Calu3 (cell line): Measurements from ENCODE around the gene TTC8. TPM values are rescaled to one million over a fixed set of nuclear protein-coding genes. Genes with fewer than 3 reads are reported as not detected.
"Not testable (repeated sequence)": the region's sequence is repeated elsewhere in the genome, so short reads cannot be mapped to it uniquely, and the experiment has no call there.

Experiments
- BruUV-seq: library from RNA; stranded (reverse); fragments of 400-500 nt; replicated peaks from 2 replicates; lab custom pipeline; 2021; lab: Mats Ljungman, UMichigan
- CTCF ChIA-PET: fragments of 300-600 bp; sonication (Branson Sonifier 250); formaldehyde crosslinking; loops from one replicate; lab custom pipeline; 2022; ENCODE audit warnings: antibody characterized with exemption; lab: Charles Lee
- DNase-seq: peaks from one replicate; pipeline ENCODE4 v3.0.0; 2022
- H3K27ac Mint-ChIP-seq: one replicate; pipeline ENCODE4 v1.8.0; 2022; ENCODE audit warnings: mixed read lengths; ENCODE audit not compliant: unreplicated experiment
- H3K27me3 Mint-ChIP-seq: one replicate; pipeline ENCODE4 v1.8.0; 2022; ENCODE audit warnings: mixed read lengths; ENCODE audit not compliant: unreplicated experiment
- H3K36me3 Mint-ChIP-seq: one replicate; pipeline ENCODE4 v1.8.0; 2022; ENCODE audit warnings: mild to moderate bottlenecking, moderate library complexity, mixed read lengths; ENCODE audit not compliant: insufficient read depth, unreplicated experiment
- H3K4me1 Mint-ChIP-seq: one replicate; pipeline ENCODE4 v1.8.0; 2022; ENCODE audit warnings: mild to moderate bottlenecking, low read depth, mixed read lengths; ENCODE audit not compliant: unreplicated experiment
- H3K4me3 Mint-ChIP-seq: one replicate; pipeline ENCODE4 v1.8.0; 2022; ENCODE audit warnings: mild to moderate bottlenecking, low read depth, moderate library complexity, mixed read lengths; ENCODE audit not compliant: unreplicated experiment
- H3K9me3 Mint-ChIP-seq: one replicate; pipeline ENCODE4 v1.8.0; 2022; ENCODE audit warnings: low read depth, mixed read lengths; ENCODE audit not compliant: unreplicated experiment
- intact Hi-C: fragments of 100-400 bp; cut with micrococcal nuclease; formaldehyde crosslinking; loops from one replicate; pipeline ENCODE4 v1.10.0; 2022; ENCODE audit not compliant: unreplicated experiment
- total RNA-seq: library from RNA; stranded (reverse); gene quantifications from 2 replicates; pipeline ENCODE4 v1.2.3, GENCODE V29; 2022
- TF ChIP-seq, protein P1 (sequence below): fragments of 200-600 bp; IDR thresholded peaks from one replicate; pipeline ENCODE4 v1.8.0; 2022; ENCODE audit warnings: antibody characterized with exemption; ENCODE audit not compliant: unreplicated experiment

The TTC8 gene
- total RNA-seq, 1 experiment from 2014 or later = 17.0 TPM

DNA sequence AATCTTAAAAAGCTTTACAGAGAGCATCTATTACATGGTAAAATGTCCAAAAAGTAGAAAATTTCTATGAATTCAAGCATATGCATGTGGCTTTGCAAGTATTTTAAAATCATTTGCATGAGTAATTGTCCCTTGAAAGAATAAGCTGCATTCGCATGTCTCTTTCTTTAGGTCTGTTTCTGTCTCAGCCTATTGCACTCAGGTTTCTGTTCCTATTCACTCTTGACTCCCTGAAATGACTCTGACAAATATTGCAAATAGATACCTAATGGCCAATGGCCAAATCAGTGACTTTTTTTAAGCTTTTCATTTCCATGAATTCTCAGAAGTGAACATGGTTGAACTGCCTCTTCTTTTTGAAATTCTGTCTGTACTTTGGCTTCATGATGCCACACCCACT lies 6.4 kb upstream of the TTC8 start:
- Mint-ChIP-seq H3K36me3 (no peaks in the 10 kb centered on the region), H3K27ac (no peak overlapping the region), H3K4me1 (no peaks in the 10 kb centered on the region), H3K4me3 (no peak overlapping the region), H3K9me3 (no peaks in the 10 kb centered on the region), H3K27me3 (peaks cover 32% of the 10 kb centered on the region)
- no TSS peak for BruUV-seq
- CTCF ChIA-PET = no interaction called here
- intact Hi-C loops = no loop called here
- TF ChIP-seq, protein P1, sequence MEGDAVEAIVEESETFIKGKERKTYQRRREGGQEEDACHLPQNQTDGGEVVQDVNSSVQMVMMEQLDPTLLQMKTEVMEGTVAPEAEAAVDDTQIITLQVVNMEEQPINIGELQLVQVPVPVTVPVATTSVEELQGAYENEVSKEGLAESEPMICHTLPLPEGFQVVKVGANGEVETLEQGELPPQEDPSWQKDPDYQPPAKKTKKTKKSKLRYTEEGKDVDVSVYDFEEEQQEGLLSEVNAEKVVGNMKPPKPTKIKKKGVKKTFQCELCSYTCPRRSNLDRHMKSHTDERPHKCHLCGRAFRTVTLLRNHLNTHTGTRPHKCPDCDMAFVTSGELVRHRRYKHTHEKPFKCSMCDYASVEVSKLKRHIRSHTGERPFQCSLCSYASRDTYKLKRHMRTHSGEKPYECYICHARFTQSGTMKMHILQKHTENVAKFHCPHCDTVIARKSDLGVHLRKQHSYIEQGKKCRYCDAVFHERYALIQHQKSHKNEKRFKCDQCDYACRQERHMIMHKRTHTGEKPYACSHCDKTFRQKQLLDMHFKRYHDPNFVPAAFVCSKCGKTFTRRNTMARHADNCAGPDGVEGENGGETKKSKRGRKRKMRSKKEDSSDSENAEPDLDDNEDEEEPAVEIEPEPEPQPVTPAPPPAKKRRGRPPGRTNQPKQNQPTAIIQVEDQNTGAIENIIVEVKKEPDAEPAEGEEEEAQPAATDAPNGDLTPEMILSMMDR = no peak
- no peak for DNase-seq

DNA sequence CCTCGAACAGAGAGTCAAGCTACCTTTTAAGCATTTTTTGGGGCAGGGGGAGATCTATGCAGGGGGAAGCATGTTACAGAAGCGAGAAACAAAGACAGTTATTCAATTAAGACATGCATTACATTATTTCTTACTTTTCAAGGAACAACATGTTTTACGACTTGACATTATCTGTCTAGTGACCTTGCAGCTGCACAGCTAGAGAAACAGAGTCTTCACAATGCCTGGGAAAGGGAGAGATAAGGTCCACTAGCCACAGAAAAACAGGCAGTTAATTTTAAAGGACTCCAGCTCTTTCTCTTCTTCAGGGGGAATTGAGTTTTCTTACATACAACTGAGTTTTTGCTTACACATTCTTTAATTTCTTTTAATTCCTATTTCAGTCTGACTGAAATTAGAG lies 4.8 kb upstream of the TTC8 start:
- BruUV-seq, H3K4me1 Mint-ChIP-seq, H3K27ac Mint-ChIP-seq, H3K36me3 Mint-ChIP-seq, DNase-seq, H3K9me3 Mint-ChIP-seq, CTCF ChIA-PET, H3K4me3 Mint-ChIP-seq, intact Hi-C loops: not testable (repeated sequence)
- H3K27me3 Mint-ChIP-seq = peaks cover 29% of the 10 kb centered on the region

DNA sequence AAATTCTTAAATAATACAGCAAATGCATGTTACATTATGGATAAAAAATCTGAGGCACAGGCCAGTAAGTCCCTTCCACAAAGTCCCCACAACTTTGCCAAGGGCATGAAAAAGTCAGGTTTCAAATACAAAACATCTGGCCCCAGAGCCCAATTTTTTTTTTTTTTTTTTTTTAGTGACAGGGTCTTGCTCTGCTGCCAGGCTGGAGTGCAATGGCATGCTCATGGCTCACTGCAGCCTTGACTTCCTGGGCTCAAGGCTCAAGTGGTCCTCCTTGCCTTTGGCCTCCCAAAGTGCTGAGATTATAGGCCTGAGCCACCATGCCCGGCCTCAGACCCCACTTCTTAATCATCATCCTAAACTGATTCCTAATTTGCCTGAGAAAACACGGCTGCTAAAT lies 3.1 kb upstream of the TTC8 start:
- intact Hi-C loops = no loop called here
- DNase-seq = no peak
- no peaks in the 10 kb centered on the region for H3K9me3 Mint-ChIP-seq
- peaks cover 29% of the 10 kb centered on the region for H3K27me3 Mint-ChIP-seq
- no TSS peak for BruUV-seq
- TF ChIP-seq, protein P1 = no peak
- H3K36me3 Mint-ChIP-seq = peaks cover 16% of the 10 kb centered on the region
- no peak overlapping the region for H3K4me3 Mint-ChIP-seq
- CTCF ChIA-PET = no interaction called here
- H3K4me1 Mint-ChIP-seq = peaks cover 9% of the 10 kb centered on the region
- no peak overlapping the region for H3K27ac Mint-ChIP-seq

DNA sequence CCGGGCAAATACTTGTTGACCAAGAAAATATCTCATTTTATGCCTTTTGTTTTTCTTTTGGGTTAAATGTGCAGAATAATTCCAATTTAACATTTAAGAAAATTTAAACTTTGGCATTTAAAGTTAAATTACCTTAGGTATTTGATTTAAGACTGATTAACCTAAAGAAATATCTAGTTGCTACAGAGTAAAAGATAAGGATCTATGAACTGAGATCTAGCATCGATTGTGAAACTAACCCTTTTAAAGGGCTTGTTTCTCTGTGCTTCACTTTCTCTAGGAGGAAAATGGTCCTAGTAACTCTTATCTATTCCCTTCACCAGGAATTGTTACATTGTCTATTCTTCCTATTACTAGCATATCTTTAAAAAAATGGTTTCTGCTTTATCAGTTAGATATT lies 2.6 kb upstream of the TTC8 start:
- peaks cover 29% of the 10 kb centered on the region for H3K27me3 Mint-ChIP-seq
- H3K4me1 Mint-ChIP-seq = peaks cover 9% of the 10 kb centered on the region
- TF ChIP-seq, protein P1 = no peak
- peaks cover 16% of the 10 kb centered on the region for H3K36me3 Mint-ChIP-seq
- no peak overlapping the region for H3K27ac Mint-ChIP-seq
- BruUV-seq = no TSS peak
- no peaks in the 10 kb centered on the region for H3K9me3 Mint-ChIP-seq
- no peak for DNase-seq
- CTCF ChIA-PET = no interaction called here
- no peak overlapping the region for H3K4me3 Mint-ChIP-seq
- intact Hi-C loops = no loop called here

DNA sequence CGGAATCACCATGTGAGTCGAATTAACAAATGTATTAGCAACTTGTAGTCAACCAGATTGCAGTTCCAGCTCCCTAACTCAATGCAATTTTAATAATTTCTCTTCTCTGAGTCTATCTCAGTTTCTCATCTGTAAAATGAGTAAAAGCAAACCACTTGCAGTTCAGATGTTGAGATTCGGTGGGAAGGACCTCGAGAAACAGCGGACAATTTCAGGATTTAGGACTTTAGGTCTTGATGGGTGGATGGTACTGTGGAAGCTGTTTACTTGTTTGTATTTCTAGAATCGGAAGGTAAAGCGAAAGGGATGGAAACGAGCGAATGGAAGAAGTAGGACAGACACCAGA lies 510 bp upstream of the TTC8 start:
- TF ChIP-seq, protein P1 = no peak
- DNase-seq = no peak
- Mint-ChIP-seq H3K27me3 (peaks cover 16% of the 10 kb centered on the region), H3K27ac (peak overlapping the region; percentile 97), H3K36me3 (peaks cover 16% of the 10 kb centered on the region), H3K4me3 (peak overlapping the region; percentile 75), H3K9me3 (no peaks in the 10 kb centered on the region), H3K4me1 (peaks cover 9% of the 10 kb centered on the region)
- intact Hi-C loops = no loop called here
- no TSS peak for BruUV-seq
- CTCF ChIA-PET = no interaction called here
